GM18873 (cell line): ENCODE measurements around the gene CHST11.
"Not testable (repeated sequence)": the region's sequence is repeated elsewhere in the genome, so short reads cannot be mapped to it uniquely, and the experiment has no call there.

Experiments used
- ATAC-seq: cut with Tn5 transposase; IDR thresholded peaks from one replicate; pipeline ENCODE4 v1.9.1; 2021; ENCODE audit warnings: mild to moderate bottlenecking, moderate library complexity, moderate number of reproducible peaks; ENCODE audit not compliant: unreplicated experiment, low FRiP score

The CHST11 gene

DNA sequence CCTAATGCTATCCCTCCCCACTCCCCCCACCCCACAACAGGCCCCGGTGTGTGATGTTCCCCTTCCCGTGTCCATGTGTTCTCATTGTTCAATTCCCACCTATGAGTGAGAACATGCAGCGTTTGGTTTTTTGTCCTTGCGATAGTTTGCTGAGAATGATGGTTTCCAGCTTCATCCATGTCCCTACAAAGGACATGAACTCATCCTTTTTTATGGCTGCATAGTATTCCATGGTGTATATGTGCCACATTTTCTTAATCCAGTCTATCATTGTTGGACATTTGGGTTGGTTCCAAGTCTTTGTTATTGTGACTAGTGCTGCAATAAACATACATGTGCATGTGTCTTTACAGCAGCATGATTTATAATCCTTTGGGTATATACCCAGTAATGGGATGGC lies 349.4 kb downstream of the CHST11 start:
- not testable (repeated sequence) for ATAC-seq

DNA sequence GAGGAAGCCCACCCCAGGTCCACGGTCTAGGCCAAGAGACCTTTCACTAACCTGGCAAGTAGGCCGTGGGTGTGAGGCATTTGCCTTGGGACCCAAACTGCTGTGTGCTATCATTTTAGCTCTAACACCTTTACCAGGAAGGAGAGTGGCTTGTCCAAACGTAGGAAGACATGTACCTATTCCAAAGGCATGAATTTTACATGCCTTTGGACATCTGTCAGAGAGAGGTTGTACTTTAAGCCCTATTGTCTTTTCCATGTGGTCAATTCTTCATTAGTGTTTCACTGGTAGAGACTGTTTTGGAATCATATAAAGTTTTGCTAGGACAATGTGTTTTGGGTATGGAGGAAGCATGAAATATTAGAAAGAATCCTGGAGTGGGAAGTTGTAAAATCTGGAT lies 352.5 kb downstream of the CHST11 start:
- ATAC-seq: no peak

- ATAC-seq: no peak
Measured at GRCh38 chr12:104809706-104810385, 353.1 kb downstream of the CHST11 start.
